Psoas muscle (tissue), 8 donors: ENCODE data around the gene CHPT1. TPM values are rescaled to one million over a fixed set of nuclear protein-coding genes. Genes with fewer than 3 reads are reported as not detected.
A peak's percentile ranks its signal among the peaks of the same experiment; 100 is the strongest.

ENCODE experiments used
- ATAC-seq, 4 donors: fragments of 200-7000 bp; cut with Tn5 transposase; one replicate each; pipeline ENCODE4 v1.9.1; 2020; ENCODE audit warnings: moderate library complexity in 3 of 4, mild to moderate bottlenecking in 2 of 4
- DNase-seq, 2 donors: peaks; one replicate each; pipeline ENCODE4 v3.0.0-alpha.2; 2020
- H3K27ac ChIP-seq: fragments of 200-600 bp; one replicate; pipeline ENCODE4 v1.8.0; 2022
- H3K27me3 ChIP-seq, 3 donors: fragments of 200-600 bp in 1 of 3; one replicate each; pipeline versions ENCODE4 v1.6.1 to v1.8.0; 2013 to 2022; ENCODE audit warnings: low read length in 2 of 3, mild to moderate bottlenecking in 2 of 3, moderate library complexity in 1 of 3; ENCODE audit not compliant: insufficient read depth in 3 of 3
- H3K36me3 ChIP-seq, 2 donors: fragments of 200-600 bp in 1 of 2; one replicate each; pipeline versions ENCODE4 v1.6.1 to v1.8.0; 2013 to 2022; ENCODE audit warnings: low read depth in 1 of 2, mild to moderate bottlenecking in 1 of 2, moderate library complexity in 1 of 2; ENCODE audit not compliant: insufficient read depth in 1 of 2
- H3K4me1 ChIP-seq: fragments of 200-600 bp; one replicate; pipeline ENCODE4 v1.8.0; 2022
- H3K4me3 ChIP-seq: fragments of 200-600 bp; one replicate; pipeline ENCODE4 v1.8.0; 2022; ENCODE audit warnings: mild to moderate bottlenecking
- H3K9me3 ChIP-seq: fragments of 200-600 bp; one replicate; pipeline ENCODE4 v1.8.0; 2022
- CTCF ChIP-seq: fragments of 200-600 bp; IDR thresholded peaks from one replicate; pipeline ENCODE4 v1.8.0; 2022; ENCODE audit warnings: antibody characterized with exemption
- WGBS, 3 donors: extraction: QIAGEN DNeasy Blood & Tissue Kit; methylation state at CpG; one replicate each; pipeline versions ENCODE4 v1.1.6 to v1.1.7; 2013; 5-methylcytosine and 5-hydroxymethylcytosine counted together
- intact Hi-C, 2 donors: fragments of 100-400 bp; cut with DNase I; formaldehyde crosslinking; loops; one replicate each; pipeline versions ENCODE4 v1.11.0 to v1.14.2; 2022
- polyA plus RNA-seq, 3 donors: library from polyadenylated mRNA; stranded (reverse); fragments of 200-250 nt; gene quantifications; one replicate each; pipeline ENCODE4 v1.2.3, GENCODE V29; 2013
- total RNA-seq, 4 donors: library from RNA; stranded (reverse); fragmentation: NEBNext Ultra II Directional in 2 of 4; extraction: Animal tissue kit (Norgen Biotek cat#: 25700) in 2 of 4; gene quantifications; one replicate each; pipeline versions ENCODE4 v1.2.1 to v1.2.4, GENCODE V29; 2021 to 2023
- donor health status: healthy with polysubstance abuse.
- donor health status: DM: no; HTN: no; CAD: no; lungs with moderate emphysema.
- donor health status: Bipolar disorder and iron deficiency.
- donor health status: healthy.
- donor health status: DM: yes; HTN: yes; CAD: no.
- donor health status: DM: no; HTN: no; CAD: no.
- donor health status: DM: no; HTN: no; CAD: no.
- donor health status: DM: yes; HTN: yes; CAD: no.

The CHPT1 gene
- total and polyA plus RNA-seq, 7 donors, result 17.9 to 38.9 (median 20.7) TPM

- peak in 2 of 4 donors; percentile 29 to 45 for ATAC-seq
- Histone ChIP-seq H3K27me3 (no peaks in the 10 kb centered on the region), H3K4me3 (no peak overlapping the region), H3K27ac (no peak overlapping the region), H3K9me3 (no peaks in the 10 kb centered on the region), H3K4me1 (no peaks in the 10 kb centered on the region), H3K36me3 (peaks cover 0 to 54% of the 10 kb centered on the region in 2 donors)
- WGBS, 3 donors, result 31 to 67% (median 38%) methylated on average over 1 of the region's 1 CpG
- TF ChIP-seq CTCF, result no peak
- intact Hi-C loops, result no loop called here
- no peak for DNase-seq
Observed at GRCh38 chr12:101686176-101686575, 11.3 kb upstream of the CHPT1 start.

- no peak for DNase-seq
- peaks cover 0 to 12% of the 10 kb centered on the region in 2 donors for H3K36me3 ChIP-seq
- ATAC-seq, result peak in 1 of 4 donors; percentile 2
- H3K27me3 ChIP-seq, result no peaks in the 10 kb centered on the region
- WGBS, 3 donors, result 52 to 69% (median 54%) methylated on average over 3 of the region's 3 CpGs
- H3K27ac ChIP-seq, result peak overlapping the region; percentile 33
- no peak overlapping the region for H3K4me3 ChIP-seq
- intact Hi-C loops, result loop anchor here in 1 of 2 donors (10.0 kb wide), 2 partner anchors 196 to 286 kb away; partner anchors contain the start of gene ARL1
- no peaks in the 10 kb centered on the region for H3K4me1 ChIP-seq
- H3K9me3 ChIP-seq, result peaks cover 5% of the 10 kb centered on the region
- no peak for TF ChIP-seq CTCF
Observed at GRCh38 chr12:101690544-101691098, 6.8 kb upstream of the CHPT1 start.

- intact Hi-C loops, result loop anchor here in 1 of 2 donors (10.0 kb wide), 2 partner anchors 197 to 287 kb away; partner anchors contain the start of gene ARL1
- DNase-seq (no peak), ATAC-seq (no peak)
- H3K4me1 ChIP-seq, result peaks cover 9% of the 10 kb centered on the region
- no peaks in the 10 kb centered on the region for H3K27me3 ChIP-seq
- TF ChIP-seq CTCF, result no peak
- H3K4me3 ChIP-seq, result no peak overlapping the region
- H3K9me3 ChIP-seq, result peaks cover 5% of the 10 kb centered on the region
- H3K36me3 ChIP-seq, result peaks cover 0 to 2% of the 10 kb centered on the region in 2 donors
- WGBS, 3 donors, result 77 to 78% (median 77%) methylated on average over 1 of the region's 1 CpG
- H3K27ac ChIP-seq, result no peak overlapping the region
Observed at GRCh38 chr12:101691503-101692096, 5.8 kb upstream of the CHPT1 start.

- Histone ChIP-seq H3K27me3 (no peaks in the 10 kb centered on the region), H3K4me3 (no peak overlapping the region), H3K4me1 (peaks cover 16% of the 10 kb centered on the region), H3K27ac (peak overlapping the region; percentile 37), H3K36me3 (no peaks in the 10 kb centered on the region), H3K9me3 (peaks cover 5% of the 10 kb centered on the region)
- no peak for TF ChIP-seq CTCF
- WGBS, 3 donors, result 88 to 95% (median 94%) methylated on average over 2 of the region's 2 CpGs
- no peak for DNase-seq
- intact Hi-C loops, result loop anchor here in 1 of 2 donors (10.0 kb wide), 2 partner anchors 200 to 290 kb away; partner anchors contain the start of gene ARL1
- ATAC-seq, result no peak
Observed at GRCh38 chr12:101694297-101694848, 3.1 kb upstream of the CHPT1 start.
